A673 (cell line): ENCODE results near the gene KPNA4.

Experiments
- EZH2 ChIP-seq: fragments of 200-600 bp; sonication (generic); IDR thresholded peaks from 2 replicates; pipeline ENCODE4 v1.6.1; 2017; ENCODE audit warnings: borderline replicate concordance, low read depth, mild to moderate bottlenecking, mixed read lengths, antibody characterized with exemption, low read length; ENCODE audit not compliant: poor library complexity, severe bottlenecking
- TF ChIP-seq, protein P1 (sequence below): fragments of 300-800, 200-600 bp; sonication (generic); conservative IDR thresholded peaks from 2 replicates; pipeline ENCODE4 v1.5.1; 2017; ENCODE audit warnings: low read depth, mild to moderate bottlenecking, antibody characterized with exemption, low read length, moderate library complexity, mixed read lengths

DNA sequence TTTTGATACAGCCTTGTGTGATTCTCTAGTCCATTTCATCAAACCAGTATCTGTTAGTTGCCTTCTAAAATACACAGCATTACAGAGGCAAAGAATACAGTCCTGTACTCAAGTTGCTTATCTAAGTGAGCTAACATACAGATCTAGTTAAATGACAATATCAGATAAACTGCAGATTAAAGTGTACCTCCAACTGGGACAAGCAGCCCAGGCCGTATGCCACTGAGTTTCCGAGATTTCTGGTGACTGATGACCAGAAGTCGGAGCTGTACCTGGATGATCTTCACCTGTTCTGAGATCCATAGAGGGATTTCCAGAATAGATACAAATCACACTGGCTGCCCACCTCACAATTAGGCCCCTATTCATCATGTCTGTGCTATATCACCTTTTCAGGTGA is 109.5 kb downstream of the KPNA4 start:
- TF ChIP-seq, protein P1, sequence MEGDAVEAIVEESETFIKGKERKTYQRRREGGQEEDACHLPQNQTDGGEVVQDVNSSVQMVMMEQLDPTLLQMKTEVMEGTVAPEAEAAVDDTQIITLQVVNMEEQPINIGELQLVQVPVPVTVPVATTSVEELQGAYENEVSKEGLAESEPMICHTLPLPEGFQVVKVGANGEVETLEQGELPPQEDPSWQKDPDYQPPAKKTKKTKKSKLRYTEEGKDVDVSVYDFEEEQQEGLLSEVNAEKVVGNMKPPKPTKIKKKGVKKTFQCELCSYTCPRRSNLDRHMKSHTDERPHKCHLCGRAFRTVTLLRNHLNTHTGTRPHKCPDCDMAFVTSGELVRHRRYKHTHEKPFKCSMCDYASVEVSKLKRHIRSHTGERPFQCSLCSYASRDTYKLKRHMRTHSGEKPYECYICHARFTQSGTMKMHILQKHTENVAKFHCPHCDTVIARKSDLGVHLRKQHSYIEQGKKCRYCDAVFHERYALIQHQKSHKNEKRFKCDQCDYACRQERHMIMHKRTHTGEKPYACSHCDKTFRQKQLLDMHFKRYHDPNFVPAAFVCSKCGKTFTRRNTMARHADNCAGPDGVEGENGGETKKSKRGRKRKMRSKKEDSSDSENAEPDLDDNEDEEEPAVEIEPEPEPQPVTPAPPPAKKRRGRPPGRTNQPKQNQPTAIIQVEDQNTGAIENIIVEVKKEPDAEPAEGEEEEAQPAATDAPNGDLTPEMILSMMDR = no peak
- no peak for TF ChIP-seq EZH2
